CD4-positive, CD25-positive, alpha-beta regulatory T cell (primary cell): ENCODE results near the gene AP3S1. TPM values are rescaled to one million over a fixed set of nuclear protein-coding genes. Genes with fewer than 3 reads are reported as not detected.

Experiments used
- ATAC-seq, 2 donors: fragments of 150-1000 bp; cut with Tn5 transposase; one replicate each; pipeline ENCODE4 v1.10.0; 2021; ENCODE audit warnings: low read depth in 2 of 2, moderate number of reproducible peaks in 2 of 2, moderate library complexity in 1 of 2
- DNase-seq, 3 donors: peaks; one replicate each; pipeline versions ENCODE4 v3.0.0 to v3.0.0-alpha.2; 2012 to 2022; ENCODE audit warnings: mixed read lengths in 1 of 3
- H3K27ac ChIP-seq: one replicate; pipeline ENCODE4 v1.7.0; 2013; ENCODE audit warnings: mild to moderate bottlenecking, low read length; ENCODE audit not compliant: insufficient read depth, poor library complexity, severe bottlenecking
- H3K27me3 ChIP-seq: one replicate; pipeline ENCODE4 v1.7.0; 2013; ENCODE audit warnings: low read length; ENCODE audit not compliant: control insufficient read depth, insufficient read depth
- H3K36me3 ChIP-seq: one replicate; pipeline ENCODE4 v1.7.0; 2013; ENCODE audit warnings: mild to moderate bottlenecking, low read length, moderate library complexity; ENCODE audit not compliant: control insufficient read depth, insufficient read depth
- H3K4me1 ChIP-seq: 2 replicates; pipeline ENCODE4 v1.7.0; 2013; ENCODE audit warnings: mild to moderate bottlenecking, low read length; ENCODE audit not compliant: insufficient read depth, control insufficient read depth, poor library complexity, severe bottlenecking
- H3K4me3 ChIP-seq: one replicate; pipeline ENCODE4 v1.7.0; 2013; ENCODE audit warnings: low read depth, mild to moderate bottlenecking, low read length, moderate library complexity
- H3K9me3 ChIP-seq, 2 experiments: 1 replicate in 1 of 2; 2 replicates in 1 of 2; pipeline ENCODE4 v1.7.0; 2013; ENCODE audit warnings: low read length in 2 of 2, mild to moderate bottlenecking in 1 of 2, moderate library complexity in 1 of 2; ENCODE audit not compliant: control insufficient read depth in 2 of 2
- H3K27ac Mint-ChIP-seq, 3 donors: one replicate each; pipeline ENCODE4 v1.8.0; 2020 to 2022; ENCODE audit warnings: mild to moderate bottlenecking in 3 of 3, mixed read lengths in 3 of 3, moderate library complexity in 2 of 3
- H3K27me3 Mint-ChIP-seq: one replicate; pipeline ENCODE4 v1.8.0; 2022; ENCODE audit warnings: mild to moderate bottlenecking, mixed read lengths
- H3K36me3 Mint-ChIP-seq: one replicate; pipeline ENCODE4 v1.8.0; 2020; ENCODE audit warnings: mixed read lengths
- H3K4me1 Mint-ChIP-seq, 4 donors: one replicate each; pipeline ENCODE4 v1.8.0; 2020 to 2022; ENCODE audit warnings: mixed read lengths in 4 of 4, mild to moderate bottlenecking in 1 of 4
- H3K4me3 Mint-ChIP-seq, 4 donors: one replicate each; pipeline ENCODE4 v1.8.0; 2020 to 2022; ENCODE audit warnings: mild to moderate bottlenecking in 4 of 4, mixed read lengths in 4 of 4, moderate library complexity in 3 of 4
- H3K9me3 Mint-ChIP-seq, 7 donors: one replicate each; pipeline ENCODE4 v1.8.0; 2020 to 2022; ENCODE audit warnings: mixed read lengths in 7 of 7, mild to moderate bottlenecking in 3 of 7, moderate library complexity in 2 of 7
- polyA plus RNA-seq, 4 donors: library from polyadenylated mRNA; unstranded; fragments of 300-500 nt; fragmentation: Illumina TruSeq; gene quantifications; one replicate each; pipeline ENCODE4 v1.2.3, GENCODE V29; 2021
- total RNA-seq: library from RNA; stranded (reverse); gene quantifications from one replicate; pipeline ENCODE4 v1.2.3, GENCODE V29; 2022

AP3S1 gene
- total and polyA plus RNA-seq, 5 donors from 2014 or later: 39.5 to 77.5 (median 62.1) TPM

- Histone ChIP-seq H3K27ac (no peak overlapping the region), H3K4me3 (no peak overlapping the region), H3K36me3 (no peaks in the 10 kb centered on the region), H3K27me3 (peaks cover 14% of the 10 kb centered on the region), H3K4me1 (no peaks in the 10 kb centered on the region), H3K9me3 (no peaks in the 10 kb centered on the region)
- DNase-seq (no peak), ATAC-seq (no peak)
- Mint-ChIP-seq H3K36me3 (peaks cover 4% of the 10 kb centered on the region), H3K9me3 (peaks cover 0 to 7% (median 0%) of the 10 kb centered on the region in 7 donors), H3K27me3 (peaks cover 26% of the 10 kb centered on the region), H3K27ac (no peak overlapping the region), H3K4me3 (no peak overlapping the region), H3K4me1 (peaks cover 0 to 7% (median 0%) of the 10 kb centered on the region in 4 donors)
Measured at GRCh38 chr5:115956957-115957356, 115.2 kb downstream of the AP3S1 start.

- ATAC-seq (no peak), DNase-seq (no peak)
- Mint-ChIP-seq H3K9me3 (peaks cover 0 to 4% (median 1%) of the 10 kb centered on the region in 7 donors), H3K4me3 (peak overlapping the region in 1 of 4 donors; percentile 32), H3K4me1 (peaks cover 0 to 11% (median 0%) of the 10 kb centered on the region in 4 donors), H3K27ac (no peak overlapping the region), H3K36me3 (peaks cover 4% of the 10 kb centered on the region), H3K27me3 (peaks cover 37% of the 10 kb centered on the region)
- H3K36me3 ChIP-seq: no peaks in the 10 kb centered on the region
- H3K27me3 ChIP-seq: peaks cover 22% of the 10 kb centered on the region
- H3K4me1 ChIP-seq: peaks cover 8% of the 10 kb centered on the region
- no peaks in the 10 kb centered on the region for H3K9me3 ChIP-seq
- H3K27ac ChIP-seq: no peak overlapping the region
- H3K4me3 ChIP-seq: no peak overlapping the region
Measured at GRCh38 chr5:115961381-115962238, 119.9 kb downstream of the AP3S1 start.

GRCh38 chr5:115962239-115962564 is 120.5 kb downstream of the AP3S1 start, which contains the start of gene LVRN:
Gene LVRN (plus strand): TSS chr5:115962475. CDS start chr5:115962618, 143 bp downstream.
- Histone ChIP-seq H3K27ac (no peak within 1 kb of the TSS), H3K9me3 (no peaks in the 10 kb centered on the region), H3K36me3 (no peaks in the 10 kb centered on the region), H3K27me3 (peaks cover 22% of the 10 kb centered on the region), H3K4me1 (peaks cover 8% of the 10 kb centered on the region), H3K4me3 (no peak within 1 kb of the TSS)
- H3K9me3 Mint-ChIP-seq: peaks cover 0 to 4% (median 1%) of the 10 kb centered on the region in 7 donors
- H3K27me3 Mint-ChIP-seq: peaks cover 40% of the 10 kb centered on the region
- H3K36me3 Mint-ChIP-seq: peaks cover 4% of the 10 kb centered on the region
- H3K27ac Mint-ChIP-seq: no peak within 1 kb of the TSS
- H3K4me1 Mint-ChIP-seq: peaks cover 0 to 11% (median 0%) of the 10 kb centered on the region in 4 donors
- peak within 1 kb of the TSS in 1 of 4 donors; percentile 32 for H3K4me3 Mint-ChIP-seq
- no peak for DNase-seq
- no peak for ATAC-seq

- Histone ChIP-seq H3K9me3 (no peaks in the 10 kb centered on the region), H3K4me3 (no peak overlapping the region), H3K4me1 (peaks cover 8% of the 10 kb centered on the region), H3K27ac (no peak overlapping the region), H3K36me3 (no peaks in the 10 kb centered on the region), H3K27me3 (peaks cover 22% of the 10 kb centered on the region)
- H3K36me3 Mint-ChIP-seq: peaks cover 4% of the 10 kb centered on the region
- no peak overlapping the region for H3K4me3 Mint-ChIP-seq
- H3K9me3 Mint-ChIP-seq: peaks cover 0 to 4% (median 1%) of the 10 kb centered on the region in 7 donors
- H3K27ac Mint-ChIP-seq: no peak overlapping the region
- no peak for ATAC-seq
- DNase-seq: no peak
- H3K4me1 Mint-ChIP-seq: peaks cover 0 to 11% (median 0%) of the 10 kb centered on the region in 4 donors
- peaks cover 42% of the 10 kb centered on the region for H3K27me3 Mint-ChIP-seq
Measured at GRCh38 chr5:115962565-115963402, 121.0 kb downstream of the AP3S1 start.

GRCh38 chr5:115963566-115963965 is 121.8 kb downstream of the AP3S1 start:
- Histone ChIP-seq H3K36me3 (no peaks in the 10 kb centered on the region), H3K27ac (no peak overlapping the region), H3K27me3 (peaks cover 22% of the 10 kb centered on the region), H3K4me3 (no peak overlapping the region), H3K4me1 (peaks cover 8% of the 10 kb centered on the region), H3K9me3 (no peaks in the 10 kb centered on the region)
- Mint-ChIP-seq H3K4me3 (peak overlapping the region in 1 of 4 donors; percentile 5), H3K36me3 (peaks cover 4% of the 10 kb centered on the region), H3K27me3 (peaks cover 42% of the 10 kb centered on the region), H3K4me1 (peaks cover 0 to 11% (median 0%) of the 10 kb centered on the region in 4 donors), H3K27ac (no peak overlapping the region), H3K9me3 (peaks cover 0 to 4% (median 1%) of the 10 kb centered on the region in 7 donors)
- no peak for ATAC-seq
- DNase-seq: no peak

Other genes with a start within 250 kb of the AP3S1 start
- gene TICAM2, start 239.5 kb upstream of the AP3S1 start, total RNA-seq: 0.67 TPM
- under 1 TPM in 2 of 4 donors, not detected in 2; 0.25 to 0.29 TPM for gene TICAM2, start 239.5 kb upstream of the AP3S1 start, polyA plus RNA-seq
- gene TMED7, start 215.9 kb upstream of the AP3S1 start, total RNA-seq: 37.6 TPM
- 10 to 100 TPM; 31.2 to 50.2 (median 33.6) TPM for gene TMED7, start 215.9 kb upstream of the AP3S1 start, polyA plus RNA-seq
- 1.7 TPM for gene CDO1, start 25.3 kb upstream of the AP3S1 start, total RNA-seq
- gene CDO1, start 25.3 kb upstream of the AP3S1 start, polyA plus RNA-seq: under 1 TPM in 2 of 4 donors, not detected in 2; 0.16 to 0.24 TPM
- 64.0 TPM for gene ATG12, start 370 bp upstream of the AP3S1 start, total RNA-seq
- gene ATG12, start 370 bp upstream of the AP3S1 start, polyA plus RNA-seq: 100 to 1,000 TPM; 107 to 149 (median 124) TPM
- not detected for gene LVRN, start 120.5 kb downstream of the AP3S1 start, total RNA-seq
- not detected for gene LVRN, start 120.5 kb downstream of the AP3S1 start, polyA plus RNA-seq
- not detected for gene ARL14EPL, start 190.5 kb downstream of the AP3S1 start, total RNA-seq
- not detected for gene ARL14EPL, start 190.5 kb downstream of the AP3S1 start, polyA plus RNA-seq
- 32.7 TPM for gene COMMD10, start 243.1 kb downstream of the AP3S1 start, total RNA-seq
- gene COMMD10, start 243.1 kb downstream of the AP3S1 start, polyA plus RNA-seq: 10 to 100 TPM; 42.0 to 58.6 (median 49.2) TPM